Natural killer cell (primary cell): ENCODE measurements around the gene COL5A1. TPM values are rescaled to one million over a fixed set of nuclear protein-coding genes. Genes with fewer than 3 reads are reported as not detected.

Experiments
- ATAC-seq, 3 donors: fragments of 150-1000 bp in 2 of 3; fragments of 200-7000 bp in 1 of 3; cut with Tn5 transposase; 1 replicate in 1 of 3; 2 replicates in 2 of 3; pipeline ENCODE4 v1.10.0; 2021; ENCODE audit warnings: mild to moderate bottlenecking in 2 of 3, moderate library complexity in 2 of 3
- DNase-seq, 2 donors: peaks; one replicate each; pipeline versions ENCODE4 v3.0.0 to v3.0.0-alpha.2; 2013 to 2021; ENCODE audit warnings: mixed read lengths in 1 of 2
- H3K27ac ChIP-seq: one replicate; pipeline ENCODE4 v1.5.1; 2013; ENCODE audit warnings: mild to moderate bottlenecking, low read length
- H3K27me3 ChIP-seq: one replicate; pipeline ENCODE4 v1.6.1; 2013; ENCODE audit warnings: low read length; ENCODE audit not compliant: control insufficient read depth, insufficient read depth
- H3K36me3 ChIP-seq: one replicate; pipeline ENCODE4 v1.6.1; 2013; ENCODE audit warnings: low read length; ENCODE audit not compliant: control insufficient read depth, insufficient read depth
- H3K4me1 ChIP-seq: one replicate; pipeline ENCODE4 v1.6.1; 2013; ENCODE audit warnings: low read length; ENCODE audit not compliant: control insufficient read depth, insufficient read depth
- H3K4me3 ChIP-seq: one replicate; pipeline ENCODE4 v1.5.1; 2013; ENCODE audit warnings: low read length
- H3K9me3 ChIP-seq: one replicate; pipeline ENCODE4 v1.6.1; 2013; ENCODE audit warnings: low read length; ENCODE audit not compliant: control insufficient read depth, insufficient read depth
- H3K27ac Mint-ChIP-seq, 2 donors: one replicate each; pipeline ENCODE4 v1.8.0; 2022; ENCODE audit warnings: mild to moderate bottlenecking in 2 of 2, mixed read lengths in 2 of 2, moderate library complexity in 1 of 2
- H3K27me3 Mint-ChIP-seq, 2 donors: one replicate each; pipeline ENCODE4 v1.8.0; 2022; ENCODE audit warnings: low read depth in 2 of 2, mixed read lengths in 2 of 2
- H3K36me3 Mint-ChIP-seq: one replicate; pipeline ENCODE4 v1.8.0; 2022; ENCODE audit warnings: mixed read lengths
- H3K4me1 Mint-ChIP-seq, 2 donors: one replicate each; pipeline ENCODE4 v1.8.0; 2022; ENCODE audit warnings: mixed read lengths in 2 of 2
- H3K4me3 Mint-ChIP-seq: one replicate; pipeline ENCODE4 v1.8.0; 2022; ENCODE audit warnings: mild to moderate bottlenecking, moderate library complexity, mixed read lengths
- H3K9me3 Mint-ChIP-seq, 2 donors: one replicate each; pipeline ENCODE4 v1.8.0; 2022; ENCODE audit warnings: mixed read lengths in 2 of 2
- CTCF ChIP-seq: fragments of 200-600 bp; IDR thresholded peaks from one replicate; pipeline ENCODE4 v1.8.0; 2022; ENCODE audit warnings: antibody characterized with exemption
- whole genome bisulfite sequencing: methylation state at CpG from one replicate; pipeline ENCODE4 v1.1.7; 2013; ENCODE audit warnings: missing lambda C conversion rate; ENCODE audit not compliant: insufficient coverage; 5-methylcytosine and 5-hydroxymethylcytosine counted together
- intact Hi-C: fragments of 100-400 bp; cut with micrococcal nuclease; formaldehyde crosslinking; loops from one replicate; pipeline ENCODE4 v1.14.2; 2022
- total RNA-seq, 4 donors: library from RNA; stranded (reverse); fragments of 120-200 nt in 1 of 4; gene quantifications; one replicate each; pipeline versions ENCODE4 v1.2.3 to v1.2.4, GENCODE V29; 2013 to 2022

COL5A1 gene
- total RNA-seq, 3 donors from 2014 or later (not counting 1 experiment from before 2014, with no cell fraction given) = 0.11 to 0.28 (median 0.23) TPM

GRCh38 chr9:134813841-134814240 lies 172.2 kb downstream of the COL5A1 start:
- H3K36me3 Mint-ChIP-seq = no peaks in the 10 kb centered on the region

GRCh38 chr9:134814598-134815215 lies 173.1 kb downstream of the COL5A1 start:
- Histone ChIP-seq H3K9me3 (no peaks in the 10 kb centered on the region), H3K27me3 (no peaks in the 10 kb centered on the region), H3K27ac (no peak overlapping the region), H3K4me1 (no peaks in the 10 kb centered on the region), H3K4me3 (no peak overlapping the region), H3K36me3 (no peaks in the 10 kb centered on the region)
- Mint-ChIP-seq H3K27ac (no peak overlapping the region), H3K4me3 (no peak overlapping the region), H3K36me3 (no peaks in the 10 kb centered on the region), H3K4me1 (no peaks in the 10 kb centered on the region), H3K27me3 (no peaks in the 10 kb centered on the region), H3K9me3 (no peaks in the 10 kb centered on the region)
- DNase-seq (no peak), ATAC-seq (no peak)
- no peak for TF ChIP-seq CTCF
- intact Hi-C loops = no loop called here
- 91% methylated on average over 16 of the region's 16 CpGs for WGBS

More at GRCh38 chr9:134813841-134814240, 172.2 kb downstream of the COL5A1 start:
- no peaks in the 10 kb centered on the region for H3K9me3 Mint-ChIP-seq
- H3K27ac ChIP-seq = no peak overlapping the region
- H3K4me3 Mint-ChIP-seq = no peak overlapping the region
- no peaks in the 10 kb centered on the region for H3K27me3 Mint-ChIP-seq
- no peaks in the 10 kb centered on the region for H3K4me1 ChIP-seq
- ATAC-seq (no peak), DNase-seq (no peak)
- 95% methylated on average over 19 of the region's 19 CpGs for WGBS
- no peaks in the 10 kb centered on the region for H3K27me3 ChIP-seq
- H3K4me1 Mint-ChIP-seq = no peaks in the 10 kb centered on the region
- no peaks in the 10 kb centered on the region for H3K36me3 ChIP-seq
- H3K27ac Mint-ChIP-seq = no peak overlapping the region
- TF ChIP-seq CTCF = no peak
- intact Hi-C loops = no loop called here
- no peak overlapping the region for H3K4me3 ChIP-seq
- no peaks in the 10 kb centered on the region for H3K9me3 ChIP-seq

GRCh38 chr9:134815435-134816214 lies 174.0 kb downstream of the COL5A1 start:
- Histone ChIP-seq H3K4me1 (no peaks in the 10 kb centered on the region), H3K9me3 (no peaks in the 10 kb centered on the region), H3K27me3 (no peaks in the 10 kb centered on the region), H3K36me3 (no peaks in the 10 kb centered on the region), H3K4me3 (no peak overlapping the region), H3K27ac (no peak overlapping the region)
- no peaks in the 10 kb centered on the region for H3K9me3 Mint-ChIP-seq
- H3K4me1 Mint-ChIP-seq = no peaks in the 10 kb centered on the region
- H3K4me3 Mint-ChIP-seq = no peak overlapping the region
- no peak for TF ChIP-seq CTCF
- ATAC-seq (no peak), DNase-seq (no peak)
- no peaks in the 10 kb centered on the region for H3K27me3 Mint-ChIP-seq
- 90% methylated on average over 16 of the region's 16 CpGs for WGBS
- H3K27ac Mint-ChIP-seq = no peak overlapping the region
- intact Hi-C loops = no loop called here
- H3K36me3 Mint-ChIP-seq = no peaks in the 10 kb centered on the region
